ENCODE data around the gene SHCBP1L. TPM values are rescaled to one million over a fixed set of nuclear protein-coding genes. Genes with fewer than 3 reads are reported as not detected.

SHCBP1L gene
- not detected for total RNA-seq

GRCh38 chr1:182952677-182953444 is at the start of gene SHCBP1L:
SHCBP1L (minus strand) TSS chr1:182953166; CDS start chr1:182953133, 33 bp downstream.
- H3K9ac ChIP-seq (ENCODE audit: low read depth in 2 of 2, low read length in 2 of 2) = no peak within 1 kb of the TSS
- no peak within 1 kb of the TSS for H3K4me3 ChIP-seq

DNA sequence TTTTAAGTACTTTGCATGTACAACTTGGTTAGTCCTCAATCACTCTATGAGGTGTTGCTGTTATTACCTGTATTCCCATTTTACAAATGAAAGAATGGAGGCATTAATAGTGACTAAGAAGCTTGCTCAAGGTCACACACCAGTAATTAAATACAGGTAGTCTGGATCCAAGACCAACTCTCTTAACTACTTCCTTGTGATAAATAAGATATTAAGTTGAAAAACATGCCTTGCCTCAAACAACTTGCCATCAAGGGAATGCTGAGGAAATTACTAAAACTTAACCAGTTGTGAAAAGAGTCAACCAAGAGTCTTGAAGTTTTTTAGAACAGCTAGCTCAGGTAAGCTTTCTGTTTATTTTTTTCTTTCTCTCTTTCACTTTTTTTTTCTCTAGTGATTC is 49.3 kb upstream of the SHCBP1L start:
- DNase-seq = no peak
- no peak for TF ChIP-seq CTCF (IDR thresholded peaks at IDR 0.05)
- Histone ChIP-seq H3K9me3 (no peaks in the 10 kb centered on the region), H3K9ac (ENCODE audit: low read depth in 2 of 2, low read length in 2 of 2) (no peak overlapping the region), H3K27ac (no peak overlapping the region), H3K4me3 (no peak overlapping the region), H3K36me3 (no peaks in the 10 kb centered on the region), H3K27me3 (no peaks in the 10 kb centered on the region), H3K4me1 (no peaks in the 10 kb centered on the region)
- intact Hi-C loops (cut with DNase I) = no loop called here

More at GRCh38 chr1:182952677-182953444, at the start of gene SHCBP1L:
- Histone ChIP-seq H3K27ac (no peak within 1 kb of the TSS), H3K36me3 (no peaks in the 10 kb centered on the region), H3K27me3 (no peaks in the 10 kb centered on the region), H3K9me3 (no peaks in the 10 kb centered on the region), H3K4me1 (no peaks in the 10 kb centered on the region)
- intact Hi-C loops (cut with DNase I) = no loop called here
- no peak for DNase-seq
- no peak for TF ChIP-seq CTCF (IDR thresholded peaks at IDR 0.05)

GRCh38 chr1:183000167-183000962 is 47.4 kb upstream of the SHCBP1L start:
- Histone ChIP-seq H3K9me3 (no peaks in the 10 kb centered on the region), H3K27ac (no peak overlapping the region), H3K27me3 (no peaks in the 10 kb centered on the region), H3K4me3 (no peak overlapping the region), H3K4me1 (no peaks in the 10 kb centered on the region), H3K9ac (ENCODE audit: low read depth in 2 of 2, low read length in 2 of 2) (no peak overlapping the region), H3K36me3 (no peaks in the 10 kb centered on the region)
- no peak for TF ChIP-seq CTCF (IDR thresholded peaks at IDR 0.05)
- intact Hi-C loops (cut with DNase I) = no loop called here
- DNase-seq = no peak

GRCh38 chr1:182998482-182998881 is 45.5 kb upstream of the SHCBP1L start:
- no peak for DNase-seq
- intact Hi-C loops (cut with DNase I) = no loop called here
- no peak for TF ChIP-seq CTCF (IDR thresholded peaks at IDR 0.05)

DNA sequence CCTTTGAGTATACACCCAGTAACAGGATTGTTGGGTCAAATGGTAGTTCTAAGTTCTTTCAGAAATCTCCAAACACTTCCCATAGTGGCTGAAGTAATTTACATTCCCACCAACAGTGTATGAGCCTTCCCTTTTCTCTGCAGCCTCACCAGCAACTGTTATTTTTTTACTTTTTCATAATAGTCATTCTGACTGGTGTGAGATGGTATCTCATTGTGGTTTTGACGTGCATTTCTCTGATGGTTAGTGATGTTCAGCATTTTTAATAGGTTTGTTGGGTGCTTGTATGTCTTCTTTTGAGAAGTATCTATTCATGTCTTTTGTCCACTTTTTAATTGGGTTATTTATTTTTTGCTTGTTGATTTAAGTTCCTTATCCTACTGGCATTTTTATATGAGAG is 43.9 kb upstream of the SHCBP1L start:
- intact Hi-C loops (cut with DNase I) = no loop called here
- Histone ChIP-seq H3K4me1 (no peaks in the 10 kb centered on the region), H3K27me3 (no peaks in the 10 kb centered on the region)

More at GRCh38 chr1:182998482-182998881, 45.5 kb upstream of the SHCBP1L start:
- H3K9ac ChIP-seq (ENCODE audit: low read depth in 2 of 2, low read length in 2 of 2) = no peak overlapping the region
- no peaks in the 10 kb centered on the region for H3K9me3 ChIP-seq
- H3K27me3 ChIP-seq = no peaks in the 10 kb centered on the region
- no peak overlapping the region for H3K27ac ChIP-seq
- no peaks in the 10 kb centered on the region for H3K4me1 ChIP-seq
- no peaks in the 10 kb centered on the region for H3K36me3 ChIP-seq
- no peak overlapping the region for H3K4me3 ChIP-seq

More for the DNA sequence above, 43.9 kb upstream of the SHCBP1L start:
- no peak overlapping the region for H3K27ac ChIP-seq
- H3K9ac ChIP-seq (ENCODE audit: low read depth in 2 of 2, low read length in 2 of 2) = no peak overlapping the region
- no peaks in the 10 kb centered on the region for H3K36me3 ChIP-seq
- no peaks in the 10 kb centered on the region for H3K9me3 ChIP-seq
- no peak for DNase-seq
- H3K4me3 ChIP-seq = no peak overlapping the region
- TF ChIP-seq CTCF (IDR thresholded peaks at IDR 0.05) = no peak
